T1000 (cell line): ENCODE measurements around the gene POTEB.
"Not testable (repeated sequence)": the region's sequence is repeated elsewhere in the genome, so short reads cannot be mapped to it uniquely, and the experiment has no call there.

Experiments
- DNase-seq: peaks from one replicate; lab custom pipeline; 2025; ENCODE audit warnings: mixed read lengths; lab: John Stamatoyannopoulos, UW

The POTEB gene

GRCh38 chr15:21877635-21878034 lies at the start of gene POTEB:
TSS of gene POTEB (minus strand) at chr15:21877735. CDS start at chr15:21877246, 489 bp downstream.
- DNase-seq, result not testable (repeated sequence)

- DNase-seq, result not testable (repeated sequence)
Measured at GRCh38 chr15:21890955-21891354, 13.4 kb upstream of the POTEB start.

- DNase-seq, result not testable (repeated sequence)
Measured at GRCh38 chr15:21889542-21889941, 12.0 kb upstream of the POTEB start.

- DNase-seq, result not testable (repeated sequence)
Measured at GRCh38 chr15:21838831-21839230, 38.7 kb downstream of the POTEB start.
